GM18507 (cell line): ENCODE measurements around the gene NR1H3.
"Not testable (repeated sequence)": the region's sequence is repeated elsewhere in the genome, so short reads cannot be mapped to it uniquely, and the experiment has no call there.

Experiments
- DNase-seq: peaks from one replicate; pipeline ENCODE4 v3.0.0; 2011; ENCODE audit warnings: low read depth; ENCODE audit not compliant: insufficient read length; ENCODE audit errors: extremely low spot score
- FAIRE-seq: peaks from 2 replicates; lab custom pipeline; 2011; peaks lifted over from hg19 to GRCh38; lab: Jason Lieb, UNC

The NR1H3 gene

GRCh38 chr11:47289856-47290255 lies 32.1 kb downstream of the NR1H3 start:
- FAIRE-seq (no peak), DNase-seq (no peak)

- FAIRE-seq (no peak), DNase-seq (no peak)
Observed at GRCh38 chr11:47295385-47295784, 37.6 kb downstream of the NR1H3 start.

- no peak for DNase-seq
- no peak for FAIRE-seq
Observed at GRCh38 chr11:47296045-47296444, 38.2 kb downstream of the NR1H3 start.

- no peak for FAIRE-seq
Observed at GRCh38 chr11:47299078-47299477, 41.3 kb downstream of the NR1H3 start.

GRCh38 chr11:47302853-47303252 lies 45.1 kb downstream of the NR1H3 start:
- no peak for DNase-seq
- no peak for FAIRE-seq

More at GRCh38 chr11:47299078-47299477, 41.3 kb downstream of the NR1H3 start:
- no peak for DNase-seq

- DNase-seq: no peak
- no peak for FAIRE-seq
Observed at GRCh38 chr11:47305734-47306483, 48.1 kb downstream of the NR1H3 start.

- no peak for DNase-seq
- no peak for FAIRE-seq
Observed at GRCh38 chr11:47306484-47306844, 48.7 kb downstream of the NR1H3 start.

GRCh38 chr11:47308050-47308823 lies 50.4 kb downstream of the NR1H3 start:
- DNase-seq (no peak), FAIRE-seq (no peak)

GRCh38 chr11:47314992-47315391 lies 57.2 kb downstream of the NR1H3 start:
- FAIRE-seq: no peak
- no peak for DNase-seq

- FAIRE-seq, DNase-seq: not testable (repeated sequence)
Observed at GRCh38 chr11:47316501-47316900, 58.7 kb downstream of the NR1H3 start.

GRCh38 chr11:47317064-47317828 lies 59.5 kb downstream of the NR1H3 start:
- no peak for DNase-seq
- peak; percentile 75 for FAIRE-seq

- no peak for FAIRE-seq
Observed at GRCh38 chr11:47318166-47318565, 60.4 kb downstream of the NR1H3 start.

More at GRCh38 chr11:47318166-47318565, 60.4 kb downstream of the NR1H3 start:
- no peak for DNase-seq
